NCI-H226 (cell line): ENCODE results near the gene IREB2.
"Not testable (repeated sequence)": the region's sequence is repeated elsewhere in the genome, so short reads cannot be mapped to it uniquely, and the experiment has no call there.

Experiments
- DNase-seq: peaks from one replicate; pipeline ENCODE4 v3.0.0-alpha.2; 2015

IREB2 gene

GRCh38 chr15:78407608-78408354, 30.2 kb upstream of the IREB2 start:
- DNase-seq = no peak

- no peak for DNase-seq
Observed at GRCh38 chr15:78408355-78408640, 29.7 kb upstream of the IREB2 start.

- no peak for DNase-seq
Observed at GRCh38 chr15:78408961-78409360, 29.1 kb upstream of the IREB2 start.

DNA sequence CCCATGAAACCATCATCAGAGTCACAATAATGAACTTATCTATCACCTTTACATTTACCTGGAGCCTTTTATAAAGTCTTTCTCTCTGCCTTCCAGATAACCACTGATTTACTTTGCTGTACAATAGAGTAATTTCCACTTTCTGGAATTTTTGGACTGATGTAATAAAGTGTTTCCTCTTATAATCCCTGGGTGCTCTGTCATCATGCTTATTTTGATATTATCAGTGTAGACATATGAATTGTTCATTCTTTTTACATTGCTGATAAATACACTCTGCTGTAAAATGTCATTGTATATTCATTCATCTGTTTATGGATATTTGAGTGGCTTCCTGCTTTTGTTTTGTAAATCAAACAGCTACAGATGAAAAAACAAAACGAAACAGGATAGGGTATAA, 27.0 kb upstream of the IREB2 start:
- no peak for DNase-seq

- no peak for DNase-seq
Observed at GRCh38 chr15:78414621-78415250, 23.3 kb upstream of the IREB2 start.

GRCh38 chr15:78415284-78415683, 22.7 kb upstream of the IREB2 start:
- no peak for DNase-seq

DNA sequence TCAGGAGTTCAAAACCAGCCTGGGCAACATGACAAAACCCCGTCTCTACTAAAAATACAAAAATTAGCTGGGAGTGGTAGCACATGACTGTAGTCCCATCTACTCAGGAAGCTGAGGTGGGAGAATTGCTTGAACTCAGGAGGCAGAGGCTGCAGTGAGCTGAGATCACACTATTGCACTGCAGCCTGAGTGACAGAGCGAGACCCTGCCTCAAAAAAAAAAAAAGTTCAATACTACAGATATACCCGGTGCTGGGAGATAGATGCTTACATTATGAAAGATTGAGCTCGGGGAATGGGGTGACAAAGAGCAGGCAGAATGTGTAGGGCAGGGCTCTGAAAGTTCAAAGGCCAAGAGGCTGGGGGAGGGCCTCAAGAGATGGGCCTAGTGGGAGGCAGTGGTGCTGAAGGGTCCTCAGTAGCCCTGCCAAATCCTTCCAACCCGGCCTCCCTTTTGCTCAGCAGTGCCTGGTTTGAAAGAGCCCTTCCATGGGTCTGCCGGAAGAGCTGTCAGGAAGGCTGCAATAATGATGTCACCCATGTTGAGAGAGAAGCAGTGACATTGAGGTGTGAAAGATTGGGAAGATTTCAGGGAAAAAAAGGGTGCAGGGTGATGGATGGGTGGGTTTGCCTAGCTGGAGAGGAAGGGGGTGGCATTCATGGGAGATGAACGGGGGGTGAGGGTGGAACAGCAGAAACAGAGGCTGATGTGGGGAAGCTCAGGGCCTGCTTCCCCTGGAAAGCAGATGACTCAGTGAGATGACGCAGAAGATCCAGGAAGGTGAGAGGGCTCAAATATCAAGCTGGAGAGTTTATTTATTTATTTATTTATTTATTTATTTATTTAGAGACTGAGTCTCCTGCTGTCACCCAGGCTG, 20.0 kb upstream of the IREB2 start:
- DNase-seq = peak; percentile 28

GRCh38 chr15:78418686-78419085, 19.3 kb upstream of the IREB2 start:
- DNase-seq = no peak

DNA sequence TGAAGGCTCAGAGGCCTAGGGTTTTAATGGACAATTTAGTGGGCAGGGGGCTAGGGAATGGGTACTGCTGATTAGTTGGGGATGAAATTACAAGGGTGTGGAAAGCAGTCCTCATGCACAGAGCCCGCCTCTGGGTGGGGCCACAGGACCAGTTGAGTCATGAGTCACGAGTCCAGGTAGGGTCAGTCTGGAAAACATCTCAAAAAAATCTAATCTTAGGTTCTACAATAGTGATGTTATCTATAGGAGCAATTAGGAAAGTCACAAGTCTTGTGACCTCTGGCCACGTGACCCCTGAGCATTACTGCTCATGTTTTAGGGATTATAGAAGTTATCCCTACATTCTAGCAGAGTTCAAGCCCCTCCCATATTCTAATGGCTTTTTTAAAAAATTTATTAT, 18.6 kb upstream of the IREB2 start:
- DNase-seq = no peak

DNA sequence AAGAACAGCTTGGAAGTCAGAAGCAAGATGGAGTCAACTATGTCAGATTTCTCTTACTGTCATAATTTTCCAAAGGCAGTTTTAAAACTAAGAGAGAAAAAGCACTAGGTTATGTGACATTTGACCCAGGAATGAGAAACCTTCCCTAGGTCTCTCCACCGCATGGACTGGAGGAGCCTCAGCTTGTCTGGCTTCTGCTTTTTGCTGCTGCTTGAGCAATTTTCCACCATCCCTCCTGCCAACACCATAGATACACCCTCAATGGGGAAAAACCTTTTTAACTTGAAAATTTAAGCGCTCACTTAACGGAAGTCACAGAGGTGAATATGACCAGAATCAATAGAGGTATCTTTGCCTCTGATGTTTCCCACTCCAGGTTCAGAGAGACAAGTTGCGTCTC, 17.8 kb upstream of the IREB2 start:
- DNase-seq = no peak

DNA sequence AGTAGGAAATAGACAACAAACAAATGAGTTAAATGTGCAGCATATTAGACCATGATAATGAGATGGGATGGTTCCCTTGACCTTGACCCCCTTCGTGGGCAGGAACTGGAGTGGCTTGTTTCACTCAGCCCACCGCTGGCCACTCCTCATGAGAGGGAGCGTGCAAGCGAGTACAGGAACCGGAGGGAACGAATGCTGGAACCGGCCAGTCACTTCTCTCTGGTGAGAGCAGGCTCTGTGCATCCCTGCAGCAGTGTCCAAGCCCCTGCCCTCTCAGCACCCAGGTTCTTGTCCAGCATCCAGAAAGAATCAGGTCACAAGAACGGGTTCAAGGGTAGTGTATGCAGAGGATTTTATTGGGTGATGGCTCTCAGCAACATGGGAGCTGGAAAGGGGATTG, 17.2 kb upstream of the IREB2 start:
- no peak for DNase-seq

GRCh38 chr15:78421238-78421965, 16.6 kb upstream of the IREB2 start:
- DNase-seq = no peak

- peak; percentile 24 for DNase-seq
Observed at GRCh38 chr15:78422571-78423340, 15.3 kb upstream of the IREB2 start.

DNA sequence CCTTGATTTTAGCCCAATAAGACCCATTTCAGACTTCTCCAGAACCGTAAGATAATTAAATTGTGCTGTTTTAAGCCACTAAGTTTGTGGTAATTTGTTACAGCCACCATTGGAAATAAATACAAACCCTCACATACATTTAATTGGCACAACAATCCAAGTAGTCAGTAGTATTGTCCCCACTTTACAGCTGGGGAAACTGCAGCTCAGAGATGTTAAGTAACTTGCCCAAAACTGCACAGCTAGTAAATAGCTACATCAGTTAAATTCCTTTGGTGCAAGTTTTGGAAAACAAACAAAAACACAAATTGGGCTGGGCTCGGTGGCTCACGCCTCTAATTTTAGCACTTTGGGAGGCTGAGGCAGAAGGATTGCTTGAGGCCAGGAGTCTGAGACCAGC, 13.3 kb upstream of the IREB2 start:
- DNase-seq = no peak

DNA sequence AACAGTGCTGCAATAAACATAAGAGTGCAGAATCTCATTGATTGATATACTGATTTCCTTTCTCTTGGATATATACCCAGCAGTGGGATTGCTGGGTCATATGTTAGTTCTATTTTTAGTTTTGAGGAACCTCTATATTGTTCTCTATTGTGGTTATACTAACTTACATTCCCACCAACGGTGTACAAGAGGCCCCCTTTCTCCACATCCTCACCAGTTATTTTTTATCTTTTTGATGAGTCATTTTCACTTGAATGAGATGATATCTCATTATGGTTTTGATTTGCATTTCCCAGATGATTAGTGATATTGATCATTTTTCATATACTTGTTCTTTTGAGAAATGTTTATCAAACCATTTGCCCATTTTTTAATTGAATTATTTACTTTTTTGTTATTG, 12.4 kb upstream of the IREB2 start:
- no peak for DNase-seq

DNA sequence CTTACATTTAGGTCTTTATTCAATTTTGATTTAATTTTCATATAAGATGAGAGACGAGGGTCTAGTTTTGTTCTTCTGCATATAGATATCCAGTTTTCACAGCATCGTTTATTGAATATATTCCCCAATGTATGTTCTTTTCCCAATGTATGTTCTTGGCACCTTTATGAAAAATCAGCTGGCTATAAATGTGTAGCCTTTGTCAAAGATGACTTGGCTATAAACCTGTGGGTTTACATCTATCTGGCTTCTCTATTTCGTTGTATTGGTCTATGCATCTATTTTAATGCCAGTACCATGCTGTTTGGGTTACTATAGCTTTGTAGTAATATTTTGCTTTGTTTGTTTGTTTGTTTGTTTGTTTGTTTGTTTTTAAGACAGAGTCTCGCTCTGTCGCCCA, 11.7 kb upstream of the IREB2 start:
- DNase-seq = no peak

- no peak for DNase-seq
Observed at GRCh38 chr15:78427953-78428352, 10.1 kb upstream of the IREB2 start.

DNA sequence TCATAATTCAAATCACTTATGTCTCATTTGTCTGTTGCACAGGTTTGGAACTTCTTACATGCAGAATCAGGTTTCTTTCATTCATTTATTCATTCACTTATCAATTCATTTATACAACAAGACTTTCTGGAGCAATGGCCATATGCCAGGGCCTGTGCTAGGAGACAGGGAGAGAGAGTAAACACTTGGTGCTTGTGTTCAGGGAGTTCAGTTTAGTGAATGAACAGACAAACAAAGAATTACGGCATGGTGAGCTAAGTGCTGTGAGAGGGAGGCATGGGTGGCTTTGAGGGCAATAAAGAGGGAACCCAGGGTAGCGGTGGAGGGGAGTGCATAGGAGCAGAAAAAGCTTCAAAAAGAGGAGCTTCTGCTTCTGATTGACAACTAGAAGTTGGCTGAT, 8.5 kb upstream of the IREB2 start:
- DNase-seq = no peak

DNA sequence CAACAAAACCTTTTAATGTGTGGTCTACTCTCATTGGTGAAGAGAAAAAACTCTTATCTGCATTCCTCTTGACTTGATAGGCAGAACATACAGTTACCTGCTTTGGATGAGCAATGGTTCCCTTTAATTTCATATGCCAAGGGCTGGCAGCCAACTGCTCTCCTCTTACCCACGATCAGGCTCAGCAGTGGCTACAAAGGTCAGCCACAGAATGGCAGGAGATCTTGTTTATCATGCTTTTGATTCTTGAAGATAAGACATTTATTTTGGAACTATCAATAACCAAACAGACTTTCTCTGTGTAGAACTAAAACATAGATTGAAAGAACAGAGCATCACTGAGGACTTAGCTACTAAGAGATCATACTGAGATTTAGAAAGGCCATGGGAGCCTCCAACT, 6.1 kb upstream of the IREB2 start:
- DNase-seq = no peak

- DNase-seq = no peak
Observed at GRCh38 chr15:78432664-78433063, 5.4 kb upstream of the IREB2 start.

DNA sequence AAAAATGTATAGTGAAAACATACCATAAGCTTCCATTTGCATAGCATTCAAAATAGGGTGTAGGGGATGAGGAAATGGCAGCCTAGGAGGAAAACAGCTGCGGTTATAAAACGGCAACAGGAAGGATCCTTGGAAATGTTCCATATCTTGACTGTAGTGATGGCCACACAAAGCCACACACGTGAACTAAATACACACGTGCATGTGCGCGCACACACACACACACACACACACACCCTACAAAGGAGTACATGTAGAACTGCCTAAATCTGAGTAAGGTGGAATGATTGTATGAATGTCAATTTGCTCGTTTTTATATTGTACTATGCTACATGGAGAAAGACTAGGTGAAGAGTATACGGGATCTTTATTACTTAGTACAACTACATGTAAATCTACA, 3.9 kb upstream of the IREB2 start:
- no peak for DNase-seq

GRCh38 chr15:78434711-78435110, 3.3 kb upstream of the IREB2 start:
- DNase-seq = not testable (repeated sequence)
